SK-N-SH treated with all-trans-retinoic acid at 6 μM for 48 hours (cell line): ENCODE results near the gene MYCN.

Experiments used
- ATAC-seq: fragments of 200-7000 bp; cut with Tn5 transposase; 3 replicates; pipeline ENCODE4 v1.9.1; 2020; ENCODE audit warnings: mild to moderate bottlenecking, moderate library complexity
- ARNTL ChIP-seq: fragments of 450-650 bp; formaldehyde crosslinking; IDR thresholded peaks from 2 replicates; pipeline ENCODE4 v1.5.0; 2020; ENCODE audit warnings: low read depth, mild to moderate bottlenecking, moderate library complexity, borderline replicate concordance
- BACH2 ChIP-seq: fragments of 250-450 bp; sonication (Bioruptor Pico); IDR thresholded peaks from 2 replicates; pipeline ENCODE4 v1.9.0; 2021; ENCODE audit warnings: mild to moderate bottlenecking, borderline replicate concordance
- CREB5 ChIP-seq: fragments of 250-450 bp; sonication (Bioruptor Pico); IDR thresholded peaks from 2 replicates; pipeline ENCODE4 v1.5.1; 2020; ENCODE audit warnings: low read depth, mild to moderate bottlenecking, moderate library complexity
- CSDC2 ChIP-seq: fragments of 250-450 bp; sonication (Bioruptor Pico); IDR thresholded peaks from 2 replicates; pipeline ENCODE4 v1.5.0; 2020; ENCODE audit warnings: mild to moderate bottlenecking, moderate library complexity
- CSRNP3 ChIP-seq: fragments of 250-450 bp; sonication (Bioruptor Pico); IDR thresholded peaks from 2 replicates; pipeline ENCODE4 v1.5.1; 2021; ENCODE audit warnings: mild to moderate bottlenecking, moderate library complexity
- ESRRG ChIP-seq: fragments of 250-450 bp; sonication (Bioruptor Pico); IDR thresholded peaks from 2 replicates; pipeline ENCODE4 v1.6.1; 2021; ENCODE audit warnings: mild to moderate bottlenecking
- GLIS3 ChIP-seq: fragments of 250-450 bp; sonication (Bioruptor Pico); IDR thresholded peaks from 2 replicates; pipeline ENCODE4 v1.5.0; 2020; ENCODE audit warnings: mild to moderate bottlenecking, moderate library complexity
- ISL1 ChIP-seq: fragments of 250-450 bp; sonication (Bioruptor Pico); IDR thresholded peaks from 2 replicates; pipeline ENCODE4 v2.1.2; 2022; ENCODE audit warnings: mild to moderate bottlenecking, moderate library complexity
- OSR1 ChIP-seq: fragments of 250-450 bp; sonication (Bioruptor Pico); IDR thresholded peaks from 2 replicates; pipeline ENCODE4 v1.8.0; 2022; ENCODE audit warnings: moderate library complexity, mild to moderate bottlenecking, inconsistent platforms
- PATZ1 ChIP-seq: fragments of 250-450 bp; sonication (Bioruptor Pico); IDR thresholded peaks from 2 replicates; pipeline ENCODE4 v1.8.0; 2020; ENCODE audit warnings: mild to moderate bottlenecking, moderate library complexity, borderline replicate concordance
- POU6F1 ChIP-seq: fragments of 250-450 bp; sonication (Bioruptor Pico); IDR thresholded peaks from 2 replicates; pipeline ENCODE4 v1.8.0; 2021; ENCODE audit warnings: low read depth, mild to moderate bottlenecking, moderate library complexity, borderline replicate concordance
- PPARA ChIP-seq: fragments of 250-450 bp; sonication (Bioruptor Pico); IDR thresholded peaks from 2 replicates; pipeline ENCODE4 v1.5.0; 2020; ENCODE audit warnings: mild to moderate bottlenecking, borderline replicate concordance
- RARB ChIP-seq: fragments of 250-450 bp; sonication (Bioruptor Pico); IDR thresholded peaks from 2 replicates; pipeline ENCODE4 v1.8.0; 2021; ENCODE audit warnings: mild to moderate bottlenecking, moderate library complexity
- TCF4 ChIP-seq: fragments of 250-450 bp; sonication (Bioruptor Pico); IDR thresholded peaks from 2 replicates; pipeline ENCODE4 v1.8.0; 2021; ENCODE audit warnings: mild to moderate bottlenecking, moderate library complexity, borderline replicate concordance
- TOX ChIP-seq: fragments of 250-450 bp; sonication (Bioruptor Pico); IDR thresholded peaks from 2 replicates; pipeline ENCODE4 v1.8.0; 2021; ENCODE audit warnings: mild to moderate bottlenecking, moderate library complexity, borderline replicate concordance
- TSHZ2 ChIP-seq: fragments of 250-450 bp; sonication (Bioruptor Pico); IDR thresholded peaks from 2 replicates; pipeline ENCODE4 v1.5.0; 2020; ENCODE audit warnings: mild to moderate bottlenecking, moderate library complexity
- ZC3H10 ChIP-seq: fragments of 250-450 bp; sonication (Bioruptor Pico); IDR thresholded peaks from 2 replicates; pipeline ENCODE4 v1.5.1; 2021; ENCODE audit warnings: mild to moderate bottlenecking, moderate library complexity
- ZFP3 ChIP-seq: fragments of 250-450 bp; sonication (Bioruptor Pico); IDR thresholded peaks from 2 replicates; pipeline ENCODE4 v1.5.0; 2020; ENCODE audit warnings: mild to moderate bottlenecking, moderate library complexity
- ZFP30 ChIP-seq: fragments of 450-650 bp; formaldehyde crosslinking; IDR thresholded peaks from 2 replicates; pipeline ENCODE4 v1.5.0; 2022; ENCODE audit warnings: mild to moderate bottlenecking, moderate library complexity
- ZNF565 ChIP-seq: fragments of 450-650 bp; formaldehyde crosslinking; conservative IDR thresholded peaks from 2 replicates; pipeline ENCODE4 v1.5.0; 2020; ENCODE audit warnings: low read depth, mild to moderate bottlenecking, moderate library complexity
- ZNF70 ChIP-seq: fragments of 450-650 bp; formaldehyde crosslinking; IDR thresholded peaks from 2 replicates; pipeline ENCODE4 v1.5.0; 2020; ENCODE audit warnings: mild to moderate bottlenecking, moderate library complexity
- ZNF8 ChIP-seq: fragments of 450-650 bp; formaldehyde crosslinking; IDR thresholded peaks from 2 replicates; pipeline ENCODE4 v1.5.0; 2020; ENCODE audit warnings: mild to moderate bottlenecking, moderate library complexity

The MYCN gene

GRCh38 chr2:15899327-15899612 lies 41.1 kb upstream of the MYCN start:
- ATAC-seq: no peak
- TF ChIP-seq TCF4 (CRISPR knock-in tag) (no peak), POU6F1 (CRISPR knock-in tag) (no peak), CREB5 (CRISPR knock-in tag) (no peak), ZC3H10 (no peak), ZFP3 (CRISPR knock-in tag) (no peak), RARB (no peak), PPARA (CRISPR knock-in tag) (no peak), ISL1 (CRISPR knock-in tag) (no peak), CSDC2 (CRISPR knock-in tag) (no peak), ZFP30 (CRISPR knock-in tag) (no peak), GLIS3 (CRISPR knock-in tag) (no peak), OSR1 (no peak), CSRNP3 (no peak), ZNF70 (CRISPR knock-in tag) (no peak), ZNF565 (CRISPR knock-in tag) (no peak), BACH2 (no peak), PATZ1 (CRISPR knock-in tag) (no peak), TOX (CRISPR knock-in tag) (no peak), ARNTL (CRISPR knock-in tag) (no peak), ZNF8 (CRISPR knock-in tag) (no peak)

- no peak for ATAC-seq
- TF ChIP-seq ARNTL (CRISPR knock-in tag) (no peak), ZFP30 (CRISPR knock-in tag) (no peak), TCF4 (CRISPR knock-in tag) (no peak), ISL1 (CRISPR knock-in tag) (no peak), ZNF8 (CRISPR knock-in tag) (no peak), CSRNP3 (no peak), BACH2 (no peak), ZNF565 (CRISPR knock-in tag) (no peak), RARB (no peak), TSHZ2 (CRISPR knock-in tag) (no peak), PPARA (CRISPR knock-in tag) (no peak), ZNF70 (CRISPR knock-in tag) (no peak), OSR1 (no peak), PATZ1 (CRISPR knock-in tag) (no peak), POU6F1 (CRISPR knock-in tag) (no peak), ZFP3 (CRISPR knock-in tag) (no peak), ZC3H10 (no peak), ESRRG (CRISPR knock-in tag) (no peak), TOX (CRISPR knock-in tag) (no peak)
Observed at GRCh38 chr2:15899751-15900493, 40.4 kb upstream of the MYCN start.
